Right cardiac atrium (tissue), 5 donors: ENCODE data around the gene TEF. TPM values are rescaled to one million over a fixed set of nuclear protein-coding genes. Genes with fewer than 3 reads are reported as not detected.

Source experiments
- ATAC-seq, 2 donors: fragments of 200-7000 bp; cut with Tn5 transposase; one replicate each; pipeline versions ENCODE4 v1.8.0 to v1.9.1; 2020; ENCODE audit warnings: moderate library complexity in 2 of 2, mild to moderate bottlenecking in 1 of 2
- DNase-seq, 3 donors: peaks; one replicate each; pipeline ENCODE4 v3.0.0-alpha.2; 2020
- H3K27ac ChIP-seq: one replicate; pipeline ENCODE4 v1.5.1; 2013; ENCODE audit warnings: mild to moderate bottlenecking, low read length, control low read depth, moderate library complexity
- H3K27me3 ChIP-seq: one replicate; pipeline ENCODE4 v1.6.1; 2013; ENCODE audit not compliant: control insufficient read depth, insufficient read depth
- H3K4me1 ChIP-seq: one replicate; pipeline ENCODE4 v1.6.1; 2013; ENCODE audit warnings: low read length; ENCODE audit not compliant: control insufficient read depth, insufficient read depth
- H3K4me3 ChIP-seq: one replicate; pipeline ENCODE4 v1.5.1; 2013; ENCODE audit warnings: low read length, control low read depth
- H3K9me3 ChIP-seq: one replicate; pipeline ENCODE4 v1.6.1; 2013; ENCODE audit warnings: low read length; ENCODE audit not compliant: control insufficient read depth
- WGBS: extraction: QIAGEN DNeasy Blood & Tissue Kit; methylation state at CpG from one replicate; pipeline ENCODE4 v1.1.7; 2013; 5-methylcytosine and 5-hydroxymethylcytosine counted together
- intact Hi-C, 4 donors: fragments of 100-400 bp; cut with DNase I; formaldehyde crosslinking; loops; one replicate each; pipeline versions ENCODE4 v1.11.0 to v1.14.0; 2022 to 2023
- polyA plus RNA-seq: library from polyadenylated mRNA; stranded (reverse); fragments of 200-250 nt; gene quantifications from one replicate; pipeline ENCODE4 v1.2.3, GENCODE V29; 2013
- total RNA-seq, 4 donors: library from RNA; stranded (reverse); fragmentation: NEBNext Ultra II Directional; extraction: Animal tissue kit (Norgen Biotek cat#: 25700); gene quantifications; one replicate each; pipeline ENCODE4 v1.2.1, GENCODE V29; 2021
- donor health status: healthy with polysubstance abuse.
- donor health status: DM: no; HTN: yes; CAD: no.
- donor health status: DM: no; HTN: no; CAD: no.
- donor health status: DM: no; HTN: yes; CAD: no; lungs with severe emphysema.
- donor health status: DM: yes; HTN: yes; CAD: no.

TEF gene
- total and polyA plus RNA-seq, 5 donors: 12.4 to 27.5 (median 22.1) TPM

GRCh38 chr22:41343300-41343699, 38.4 kb upstream of the TEF start:
- no peaks in the 10 kb centered on the region for H3K4me1 ChIP-seq
- H3K27ac ChIP-seq: no peak overlapping the region
- ATAC-seq: no peak
- peak in 1 of 3 donors; percentile 47 for DNase-seq
- WGBS: 88% methylated on average over 18 of the region's 18 CpGs
- H3K9me3 ChIP-seq: no peaks in the 10 kb centered on the region
- intact Hi-C loops: no loop called here
- no peaks in the 10 kb centered on the region for H3K27me3 ChIP-seq
- no peak overlapping the region for H3K4me3 ChIP-seq

- H3K4me1 ChIP-seq: no peaks in the 10 kb centered on the region
- no peak overlapping the region for H3K4me3 ChIP-seq
- ATAC-seq: peak in 1 of 2 donors; percentile 6
- 91% methylated on average over 9 of the region's 9 CpGs for WGBS
- DNase-seq: peak in 1 of 3 donors; percentile 47
- H3K27ac ChIP-seq: no peak overlapping the region
- H3K27me3 ChIP-seq: no peaks in the 10 kb centered on the region
- intact Hi-C loops: no loop called here
- H3K9me3 ChIP-seq: no peaks in the 10 kb centered on the region
Observed at GRCh38 chr22:41343717-41344116, 38.0 kb upstream of the TEF start.

- peak in 1 of 3 donors; percentile 14 for DNase-seq
- H3K4me1 ChIP-seq: no peaks in the 10 kb centered on the region
- no peak overlapping the region for H3K27ac ChIP-seq
- intact Hi-C loops: no loop called here
- WGBS: 89% methylated on average over 11 of the region's 11 CpGs
- no peak overlapping the region for H3K4me3 ChIP-seq
- H3K27me3 ChIP-seq: no peaks in the 10 kb centered on the region
- H3K9me3 ChIP-seq: no peaks in the 10 kb centered on the region
- no peak for ATAC-seq
Observed at GRCh38 chr22:41344189-41344788, 37.5 kb upstream of the TEF start.

GRCh38 chr22:41345807-41346335, 35.9 kb upstream of the TEF start:
- H3K27me3 ChIP-seq: no peaks in the 10 kb centered on the region
- H3K9me3 ChIP-seq: no peaks in the 10 kb centered on the region
- intact Hi-C loops: no loop called here
- WGBS: 95% methylated on average over 24 of the region's 24 CpGs
- peak in 1 of 3 donors; percentile 36 for DNase-seq
- ATAC-seq: no peak
- no peaks in the 10 kb centered on the region for H3K4me1 ChIP-seq
- no peak overlapping the region for H3K4me3 ChIP-seq
- H3K27ac ChIP-seq: no peak overlapping the region

GRCh38 chr22:41347066-41347859, 34.5 kb upstream of the TEF start:
- Histone ChIP-seq H3K27ac (no peak overlapping the region), H3K9me3 (no peaks in the 10 kb centered on the region), H3K4me1 (no peaks in the 10 kb centered on the region), H3K27me3 (no peaks in the 10 kb centered on the region), H3K4me3 (no peak overlapping the region)
- ATAC-seq: no peak
- intact Hi-C loops: no loop called here
- WGBS: 85% methylated on average over 18 of the region's 18 CpGs
- DNase-seq: no peak

- ATAC-seq (no peak), DNase-seq (no peak)
- intact Hi-C loops: no loop called here
Observed at GRCh38 chr22:41348964-41349484, 32.7 kb upstream of the TEF start.

GRCh38 chr22:41350087-41350486, 31.7 kb upstream of the TEF start:
- 87% methylated on average over 4 of the region's 4 CpGs for whole genome bisulfite sequencing
- no peak overlapping the region for H3K27ac ChIP-seq
- no peak for ATAC-seq
- H3K4me3 ChIP-seq: no peak overlapping the region
- no peaks in the 10 kb centered on the region for H3K27me3 ChIP-seq
- no peak for DNase-seq
- no peaks in the 10 kb centered on the region for H3K9me3 ChIP-seq
- intact Hi-C loops: no loop called here
- H3K4me1 ChIP-seq: no peaks in the 10 kb centered on the region

More at GRCh38 chr22:41348964-41349484, 32.7 kb upstream of the TEF start:
- Histone ChIP-seq H3K4me1 (no peaks in the 10 kb centered on the region), H3K27ac (no peak overlapping the region), H3K9me3 (no peaks in the 10 kb centered on the region), H3K27me3 (no peaks in the 10 kb centered on the region), H3K4me3 (no peak overlapping the region)
- 97% methylated on average over 22 of the region's 22 CpGs for WGBS

- Histone ChIP-seq H3K4me1 (no peaks in the 10 kb centered on the region), H3K4me3 (no peak overlapping the region), H3K27me3 (no peaks in the 10 kb centered on the region), H3K27ac (no peak overlapping the region), H3K9me3 (no peaks in the 10 kb centered on the region)
- no peak for DNase-seq
- intact Hi-C loops: no loop called here
- peak in 1 of 2 donors; percentile 3 for ATAC-seq
- 94% methylated on average over 5 of the region's 5 CpGs for WGBS
Observed at GRCh38 chr22:41351011-41351410, 30.7 kb upstream of the TEF start.

- no peaks in the 10 kb centered on the region for H3K4me1 ChIP-seq
- no peaks in the 10 kb centered on the region for H3K27me3 ChIP-seq
- WGBS: 47% methylated on average over 6 of the region's 6 CpGs
- H3K27ac ChIP-seq: no peak overlapping the region
- no peak overlapping the region for H3K4me3 ChIP-seq
- ATAC-seq (no peak), DNase-seq (no peak)
- intact Hi-C loops: no loop called here
- no peaks in the 10 kb centered on the region for H3K9me3 ChIP-seq
Observed at GRCh38 chr22:41352058-41352457, 29.7 kb upstream of the TEF start.

GRCh38 chr22:41353862-41354575, 27.7 kb upstream of the TEF start:
- DNase-seq: no peak
- no peaks in the 10 kb centered on the region for H3K27me3 ChIP-seq
- ATAC-seq: no peak
- H3K9me3 ChIP-seq: no peaks in the 10 kb centered on the region
- WGBS: 75% methylated on average over 10 of the region's 10 CpGs
- no peak overlapping the region for H3K4me3 ChIP-seq
- H3K27ac ChIP-seq: no peak overlapping the region
- H3K4me1 ChIP-seq: no peaks in the 10 kb centered on the region
- intact Hi-C loops: no loop called here

GRCh38 chr22:41354979-41355378, 26.8 kb upstream of the TEF start:
- no peaks in the 10 kb centered on the region for H3K9me3 ChIP-seq
- no peaks in the 10 kb centered on the region for H3K4me1 ChIP-seq
- WGBS: 91% methylated on average over 10 of the region's 10 CpGs
- no peak for ATAC-seq
- no peak overlapping the region for H3K27ac ChIP-seq
- H3K4me3 ChIP-seq: no peak overlapping the region
- no peaks in the 10 kb centered on the region for H3K27me3 ChIP-seq
- DNase-seq: no peak
- intact Hi-C loops: no loop called here
